NB4 (cell line): ENCODE results near the gene TNFRSF1B.

Experiments used
- DNase-seq: peaks from one replicate; pipeline ENCODE4 v3.0.0; 2010; ENCODE audit warnings: low read depth
- H3K4me3 ChIP-seq: one replicate; pipeline ENCODE4 v1.5.1; 2011; ENCODE audit warnings: mild to moderate bottlenecking, low read depth, low read length, moderate library complexity
- MYC ChIP-seq: IDR thresholded peaks from 2 replicates; pipeline ENCODE4 v1.6.1; 2011; ENCODE audit warnings: low read depth, low read length
- POLR2A ChIP-seq: IDR thresholded peaks from 2 replicates; pipeline ENCODE4 v1.6.1; 2011; ENCODE audit warnings: mild to moderate bottlenecking; ENCODE audit not compliant: insufficient read length; ENCODE audit errors: extremely low read depth
- TF ChIP-seq, protein P1 (sequence below): IDR thresholded peaks from 2 replicates; pipeline ENCODE4 v1.6.1; 2011; ENCODE audit warnings: low read depth, low read length
- TF ChIP-seq, protein P2 (sequence below): IDR thresholded peaks from one replicate; pipeline ENCODE4 v1.5.1; 2012; ENCODE audit warnings: low read depth, low read length

Gene TNFRSF1B

GRCh38 chr1:12200208-12200607, 33.4 kb downstream of the TNFRSF1B start:
- TF ChIP-seq MYC (no peak), POLR2A (no peak)
- TF ChIP-seq, protein P1, sequence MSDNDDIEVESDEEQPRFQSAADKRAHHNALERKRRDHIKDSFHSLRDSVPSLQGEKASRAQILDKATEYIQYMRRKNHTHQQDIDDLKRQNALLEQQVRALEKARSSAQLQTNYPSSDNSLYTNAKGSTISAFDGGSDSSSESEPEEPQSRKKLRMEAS: no peak
- TF ChIP-seq, protein P2, sequence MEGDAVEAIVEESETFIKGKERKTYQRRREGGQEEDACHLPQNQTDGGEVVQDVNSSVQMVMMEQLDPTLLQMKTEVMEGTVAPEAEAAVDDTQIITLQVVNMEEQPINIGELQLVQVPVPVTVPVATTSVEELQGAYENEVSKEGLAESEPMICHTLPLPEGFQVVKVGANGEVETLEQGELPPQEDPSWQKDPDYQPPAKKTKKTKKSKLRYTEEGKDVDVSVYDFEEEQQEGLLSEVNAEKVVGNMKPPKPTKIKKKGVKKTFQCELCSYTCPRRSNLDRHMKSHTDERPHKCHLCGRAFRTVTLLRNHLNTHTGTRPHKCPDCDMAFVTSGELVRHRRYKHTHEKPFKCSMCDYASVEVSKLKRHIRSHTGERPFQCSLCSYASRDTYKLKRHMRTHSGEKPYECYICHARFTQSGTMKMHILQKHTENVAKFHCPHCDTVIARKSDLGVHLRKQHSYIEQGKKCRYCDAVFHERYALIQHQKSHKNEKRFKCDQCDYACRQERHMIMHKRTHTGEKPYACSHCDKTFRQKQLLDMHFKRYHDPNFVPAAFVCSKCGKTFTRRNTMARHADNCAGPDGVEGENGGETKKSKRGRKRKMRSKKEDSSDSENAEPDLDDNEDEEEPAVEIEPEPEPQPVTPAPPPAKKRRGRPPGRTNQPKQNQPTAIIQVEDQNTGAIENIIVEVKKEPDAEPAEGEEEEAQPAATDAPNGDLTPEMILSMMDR: no peak
- H3K4me3 ChIP-seq: no peak overlapping the region
- DNase-seq: no peak

- H3K4me3 ChIP-seq: no peak overlapping the region
- DNase-seq: no peak
- TF ChIP-seq POLR2A (no peak), MYC (no peak)
- TF ChIP-seq, protein P2: no peak
- TF ChIP-seq, protein P1: no peak
These were observed 34.8 kb downstream of the TNFRSF1B start for GRCh38 chr1:12201352-12202189.

- no peak for DNase-seq
- no peak overlapping the region for H3K4me3 ChIP-seq
- no peak for TF ChIP-seq POLR2A
- no peak for TF ChIP-seq MYC
- TF ChIP-seq, protein P1: no peak
- TF ChIP-seq, protein P2: no peak
These were observed 35.4 kb downstream of the TNFRSF1B start for GRCh38 chr1:12202190-12202497.

DNA sequence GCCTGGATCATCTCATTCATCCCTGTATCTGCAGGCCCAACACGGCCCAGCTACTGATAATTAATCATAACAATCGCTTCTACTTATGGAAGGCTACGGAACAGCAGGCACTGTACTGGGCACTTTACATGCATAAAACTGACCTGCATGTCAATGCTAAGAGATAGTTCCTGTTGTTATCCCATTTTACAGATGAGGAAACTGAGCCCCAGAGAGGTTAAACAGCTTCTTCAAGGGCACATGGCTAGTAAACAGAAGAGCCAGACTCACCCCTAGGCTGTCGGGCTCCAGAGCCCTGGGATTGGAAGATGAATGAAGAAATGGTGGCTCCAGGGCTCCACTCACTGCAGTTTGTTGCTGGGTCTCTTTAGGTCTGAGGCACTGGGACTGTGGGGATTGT, 35.8 kb downstream of the TNFRSF1B start:
- no peak for TF ChIP-seq POLR2A
- TF ChIP-seq, protein P1: no peak
- TF ChIP-seq, protein P2: no peak
- TF ChIP-seq MYC: no peak
- DNase-seq: no peak
- no peak overlapping the region for H3K4me3 ChIP-seq

GRCh38 chr1:12203216-12204007, 36.6 kb downstream of the TNFRSF1B start:
- TF ChIP-seq POLR2A (no peak), MYC (no peak)
- TF ChIP-seq, protein P1: no peak
- no peak overlapping the region for H3K4me3 ChIP-seq
- DNase-seq: no peak

DNA sequence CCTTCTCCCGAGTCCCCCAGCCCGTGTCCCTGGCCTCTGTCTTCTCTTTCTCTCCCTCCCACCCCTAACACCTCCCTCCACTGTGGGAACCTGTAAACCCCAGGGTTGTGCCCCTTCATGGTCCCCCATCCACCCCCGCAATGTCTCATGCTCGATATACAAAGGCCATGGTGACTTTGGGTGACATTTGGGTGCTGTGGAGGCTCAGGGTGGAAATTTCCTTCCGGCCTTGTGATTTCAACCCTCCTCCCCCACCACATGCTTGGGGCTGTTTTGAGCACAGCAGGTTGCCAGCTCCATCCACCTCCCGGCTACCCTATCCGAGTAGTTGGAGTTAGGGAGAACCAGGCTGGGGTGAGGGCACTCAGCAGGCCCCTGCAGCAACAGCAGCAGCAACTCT, 37.3 kb downstream of the TNFRSF1B start:
- no peak overlapping the region for H3K4me3 ChIP-seq
- TF ChIP-seq, protein P1: no peak
- TF ChIP-seq MYC (no peak), POLR2A (no peak)
- TF ChIP-seq, protein P2: no peak
- DNase-seq: no peak
